Heart left ventricle (tissue), 16 donors: ENCODE data around the gene TMPRSS5. TPM values are rescaled to one million over a fixed set of nuclear protein-coding genes. Genes with fewer than 3 reads are reported as not detected.
A peak's percentile ranks its signal among the peaks of the same experiment; 100 is the strongest.

Experiments used
- ATAC-seq, 4 donors: fragments of 200-7000 bp; cut with Tn5 transposase; one replicate each; pipeline ENCODE4 v1.9.1; 2020 to 2022; ENCODE audit warnings: moderate library complexity in 4 of 4, mild to moderate bottlenecking in 3 of 4, moderate number of reproducible peaks in 1 of 4
- DNase-seq, 5 donors: peaks; one replicate each; pipeline ENCODE4 v3.0.0-alpha.2; 2020
- H3K27ac ChIP-seq, 12 donors: fragments of 200-600 bp; sonication (generic) in 4 of 12; one replicate each; pipeline versions ENCODE4 v1.5.0 to v1.8.0; 2016 to 2022; ENCODE audit warnings: mild to moderate bottlenecking in 2 of 12
- H3K27me3 ChIP-seq, 9 donors: fragments of 200-600 bp; sonication (generic) in 2 of 9; one replicate each; pipeline versions ENCODE4 v1.5.1 to v1.8.0; 2016 to 2022; ENCODE audit warnings: mild to moderate bottlenecking in 3 of 9
- H3K36me3 ChIP-seq, 9 donors: fragments of 200-600 bp; sonication (generic) in 2 of 9; one replicate each; pipeline versions ENCODE4 v1.5.0 to v1.8.0; 2018 to 2022; ENCODE audit warnings: mild to moderate bottlenecking in 2 of 9
- H3K4me1 ChIP-seq, 12 donors: fragments of 200-600 bp; sonication (generic) in 4 of 12; one replicate each; pipeline versions ENCODE4 v1.5.0 to v1.8.0; 2016 to 2022; ENCODE audit warnings: mild to moderate bottlenecking in 3 of 12
- H3K4me3 ChIP-seq, 12 donors: fragments of 200-600 bp; sonication (generic) in 4 of 12; one replicate each; pipeline versions ENCODE4 v1.5.0 to v1.8.0; 2017 to 2022; ENCODE audit warnings: mild to moderate bottlenecking in 9 of 12, moderate library complexity in 4 of 12
- H3K9me3 ChIP-seq, 12 donors: fragments of 200-600 bp; sonication (generic) in 4 of 12; one replicate each; pipeline versions ENCODE4 v1.5.0 to v1.8.0; 2016 to 2022; ENCODE audit warnings: mild to moderate bottlenecking in 1 of 12
- POLR2A ChIP-seq, 2 donors: fragments of 450-650 bp; IDR thresholded peaks; one replicate each; pipeline ENCODE4 v1.6.1; 2017; ENCODE audit warnings: antibody characterized with exemption in 2 of 2, mild to moderate bottlenecking in 2 of 2, moderate library complexity in 2 of 2
- WGBS, 4 donors: extraction: QIAGEN DNeasy Blood & Tissue Kit in 2 of 4; methylation state at CpG; one replicate each; pipeline versions ENCODE4 v1.1.5 to v1.1.7; 2013 to 2018; 5-methylcytosine and 5-hydroxymethylcytosine counted together
- intact Hi-C, 10 donors: fragments of 100-400 bp; cut with DNase I; formaldehyde crosslinking; loops; one replicate each; pipeline versions ENCODE4 v1.11.1 to v1.14.2; 2022
- long read RNA-seq, 3 donors: library from polyadenylated mRNA; unstranded; transcript quantifications; one replicate each; pipeline ENCODE4 v2.0.0, GENCODE V29; 2020 to 2021
- polyA plus RNA-seq, 2 donors: library from polyadenylated mRNA; stranded (reverse); fragments of 200-250 nt; gene quantifications; one replicate each; pipeline ENCODE4 v1.2.3, GENCODE V29; 2013
- total RNA-seq, 9 donors: library from RNA; depleted of rRNA in 2 of 9; stranded (reverse); fragments of >200 nt in 2 of 9; fragmentation: NEBNext Ultra II Directional in 3 of 9; extraction: Animal tissue kit (Norgen Biotek cat#: 25700) in 3 of 9; gene quantifications; one replicate each; pipeline versions ENCODE4 v1.1.0 to v1.2.4, GENCODE V29; 2016 to 2023
- TF ChIP-seq, protein P1 (sequence below), 12 donors: fragments of 200-600 bp; sonication (generic) in 4 of 12; IDR thresholded peaks; one replicate each; pipeline versions ENCODE4 v1.5.0 to v1.8.0; 2018 to 2022; ENCODE audit warnings: antibody characterized with exemption in 12 of 12, mild to moderate bottlenecking in 5 of 12
- donor health status: ischemic (EF 13 %, LVEDD 7.1; RV severe dilation, severe dysfunction).
- donor health status: healthy with polysubstance abuse.
- donor health status: DM: no; HTN: yes; CAD: no.
- donor health status: DM: no; HTN: no; CAD: no.
- donor health status: ischemic (EF 25% LVEDD 6.9; RV normal size, moderate dysfunction).
- donor health status: ischemic (EF 25% LVEDD 5.7; RV mildly dilated, moderate dysfunction).
- donor health status: healthy.
- donor health status: DM: yes; HTN: yes; CAD: no.
- donor health status: ischemic (EF 35%, LVEDD 5.7; RV mildly dilated, moderate dysfunction).
- donor health status: nonischemic (EF 11% LVEDD 7.7; RV severe dilation, severe dysfunction).
- donor health status: DM: yes; HTN: yes; CAD: no.
- donor health status: PGD.
- donor health status: ischemic (EF 29% LVEDD 5.4; RV normal size, mild dysfunction).
- donor health status: nonischemic (EF 23%, LVEDD 6.1; RV moderate dilation, normal function).

Gene TMPRSS5
- total RNA-seq (1 to 10 TPM in 2 of 9 donors, under 1 TPM in 6, not detected in 1; 0.16 to 1.2 (median 0.49) TPM), polyA plus RNA-seq (under 1 TPM; 0.15 to 0.50 TPM)
- long read RNA-seq, donor 1 = 0 reads
- long read RNA-seq, donor 2 = 0 reads
- long read RNA-seq, donor 3, partial matches to known transcripts = 1 of 1 reads
- long read RNA-seq, donor 3, other reads (novel, unspliced or antisense) = 0 of 1 reads

DNA sequence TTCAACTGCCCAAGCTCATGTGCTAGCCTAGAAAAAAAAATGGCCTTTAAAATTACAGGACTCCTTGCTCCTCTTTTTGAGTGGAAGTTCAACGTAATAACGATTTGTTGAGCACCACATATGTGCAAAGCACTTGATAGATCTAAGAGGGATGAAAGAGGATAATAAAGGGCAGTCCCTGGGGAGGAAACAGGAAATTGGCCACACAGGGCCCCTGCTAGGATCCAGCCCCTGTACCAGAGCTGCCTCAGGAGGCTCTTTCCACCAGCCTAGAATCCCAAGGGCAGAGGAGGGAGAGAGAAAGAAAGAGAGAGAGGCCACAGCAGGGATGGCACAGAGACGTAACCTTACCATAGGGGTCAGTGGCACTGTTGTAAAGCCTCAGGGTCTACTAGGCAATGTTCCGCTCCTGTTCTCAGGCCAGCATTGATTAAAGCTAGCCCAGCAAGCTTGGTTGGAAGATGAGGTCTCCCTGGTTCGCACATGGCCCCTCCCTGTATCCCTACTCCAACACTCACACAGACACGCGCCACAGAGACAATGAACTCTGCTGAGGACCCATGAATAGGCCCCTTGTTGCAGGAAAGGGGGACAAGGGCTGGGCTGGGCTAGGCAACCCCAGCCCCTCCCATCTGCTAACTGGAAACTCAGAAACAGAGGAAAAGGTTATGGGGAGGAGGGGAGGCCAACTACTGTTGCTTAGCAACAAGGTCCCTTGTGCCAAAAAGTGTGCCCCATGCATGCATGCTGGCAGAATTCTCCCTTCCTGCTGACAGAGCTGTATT lies at the start of gene TMPRSS5:
Gene TMPRSS5, minus strand, starts transcription at position 438 of the 785 bp plus-strand sequence. Its CDS starts 84 bp downstream, at position 354.
- no peak for TF ChIP-seq POLR2A (IDR thresholded peaks at IDR 0.05)
- TF ChIP-seq, protein P1, sequence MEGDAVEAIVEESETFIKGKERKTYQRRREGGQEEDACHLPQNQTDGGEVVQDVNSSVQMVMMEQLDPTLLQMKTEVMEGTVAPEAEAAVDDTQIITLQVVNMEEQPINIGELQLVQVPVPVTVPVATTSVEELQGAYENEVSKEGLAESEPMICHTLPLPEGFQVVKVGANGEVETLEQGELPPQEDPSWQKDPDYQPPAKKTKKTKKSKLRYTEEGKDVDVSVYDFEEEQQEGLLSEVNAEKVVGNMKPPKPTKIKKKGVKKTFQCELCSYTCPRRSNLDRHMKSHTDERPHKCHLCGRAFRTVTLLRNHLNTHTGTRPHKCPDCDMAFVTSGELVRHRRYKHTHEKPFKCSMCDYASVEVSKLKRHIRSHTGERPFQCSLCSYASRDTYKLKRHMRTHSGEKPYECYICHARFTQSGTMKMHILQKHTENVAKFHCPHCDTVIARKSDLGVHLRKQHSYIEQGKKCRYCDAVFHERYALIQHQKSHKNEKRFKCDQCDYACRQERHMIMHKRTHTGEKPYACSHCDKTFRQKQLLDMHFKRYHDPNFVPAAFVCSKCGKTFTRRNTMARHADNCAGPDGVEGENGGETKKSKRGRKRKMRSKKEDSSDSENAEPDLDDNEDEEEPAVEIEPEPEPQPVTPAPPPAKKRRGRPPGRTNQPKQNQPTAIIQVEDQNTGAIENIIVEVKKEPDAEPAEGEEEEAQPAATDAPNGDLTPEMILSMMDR (IDR thresholded peaks at IDR 0.05) = no peak
- H3K9me3 ChIP-seq = peaks cover 0 to 30% (median 9%) of the 10 kb centered on the region in 12 donors
- DNase-seq = no peak
- no peak within 1 kb of the TSS for H3K27ac ChIP-seq
- no peaks in the 10 kb centered on the region for H3K36me3 ChIP-seq
- H3K4me1 ChIP-seq = no peaks in the 10 kb centered on the region
- no peak within 1 kb of the TSS for H3K4me3 ChIP-seq
- 86 to 92% (median 88%) methylated on average over 7 of the region's 7 CpGs for WGBS, 4 donors
- intact Hi-C loops = no loop called here
- peak in 1 of 4 donors; percentile 16 for ATAC-seq
- H3K27me3 ChIP-seq = no peaks in the 10 kb centered on the region

DNA sequence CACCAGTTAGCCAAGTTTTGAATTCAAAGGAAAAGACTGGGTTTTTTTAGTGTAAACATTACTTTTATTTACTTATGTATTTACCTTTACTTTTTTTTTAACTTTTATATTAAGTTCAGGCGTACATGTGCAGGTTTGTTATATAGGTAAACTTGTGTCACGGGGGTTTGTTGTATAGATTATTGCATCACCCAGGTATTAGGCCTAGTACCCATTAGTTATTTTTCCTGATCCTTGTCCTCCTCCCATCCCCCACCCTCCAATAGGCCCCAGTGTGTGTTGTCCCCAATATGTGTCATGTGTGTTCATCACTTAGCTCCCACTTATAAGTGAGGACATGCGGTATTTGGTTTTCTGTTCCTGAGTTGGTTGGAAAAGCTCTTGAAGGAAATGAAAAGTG lies 46.8 kb upstream of the TMPRSS5 start:
- Histone ChIP-seq H3K4me3 (no peak overlapping the region), H3K27me3 (no peaks in the 10 kb centered on the region), H3K36me3 (peaks cover 0 to 96% (median 73%) of the 10 kb centered on the region in 9 donors), H3K4me1 (no peaks in the 10 kb centered on the region), H3K9me3 (no peaks in the 10 kb centered on the region), H3K27ac (no peak overlapping the region)
- intact Hi-C loops = no loop called here
- no peak for TF ChIP-seq POLR2A (IDR thresholded peaks at IDR 0.05)
- TF ChIP-seq, protein P1 (IDR thresholded peaks at IDR 0.05) = no peak
- DNase-seq (no peak), ATAC-seq (no peak)
- WGBS, 4 donors = 95 to 99% (median 98%) methylated on average over 3 of the region's 3 CpGs

DNA sequence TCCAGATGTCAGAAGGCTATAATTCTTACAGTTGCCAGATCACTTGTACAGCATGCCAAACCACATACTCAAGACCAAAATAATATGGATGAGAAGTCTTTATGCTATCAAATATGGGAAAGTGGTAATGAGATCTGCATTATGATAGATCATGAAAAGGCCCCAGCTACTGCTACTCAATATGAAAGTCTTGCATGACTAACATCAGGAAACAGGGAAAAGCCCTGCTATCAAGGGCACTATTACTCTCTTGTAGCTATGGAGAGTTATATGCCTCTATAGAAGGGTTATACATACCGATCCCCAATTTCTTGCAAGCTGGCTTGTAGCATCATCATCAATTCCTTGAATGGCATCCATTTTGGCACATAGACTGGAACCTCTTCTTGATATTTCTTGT lies 30.2 kb upstream of the TMPRSS5 start:
- H3K27ac ChIP-seq = no peak overlapping the region
- H3K4me1 ChIP-seq = no peaks in the 10 kb centered on the region
- H3K36me3 ChIP-seq = peaks cover 0 to 100% (median 92%) of the 10 kb centered on the region in 9 donors
- DNase-seq (no peak), ATAC-seq (no peak)
- no peaks in the 10 kb centered on the region for H3K9me3 ChIP-seq
- H3K27me3 ChIP-seq = no peaks in the 10 kb centered on the region
- intact Hi-C loops = loop anchor here in 3 of 10 donors (10.0 kb wide), 2 partner anchors 182 to 202 kb away; no protein-coding TSS in a partner anchor
- 92 to 98% (median 94%) methylated on average over 1 of the region's 1 CpG for WGBS, 4 donors
- no peak overlapping the region for H3K4me3 ChIP-seq
- no peak for TF ChIP-seq POLR2A (IDR thresholded peaks at IDR 0.05)
- TF ChIP-seq, protein P1 (IDR thresholded peaks at IDR 0.05) = no peak

DNA sequence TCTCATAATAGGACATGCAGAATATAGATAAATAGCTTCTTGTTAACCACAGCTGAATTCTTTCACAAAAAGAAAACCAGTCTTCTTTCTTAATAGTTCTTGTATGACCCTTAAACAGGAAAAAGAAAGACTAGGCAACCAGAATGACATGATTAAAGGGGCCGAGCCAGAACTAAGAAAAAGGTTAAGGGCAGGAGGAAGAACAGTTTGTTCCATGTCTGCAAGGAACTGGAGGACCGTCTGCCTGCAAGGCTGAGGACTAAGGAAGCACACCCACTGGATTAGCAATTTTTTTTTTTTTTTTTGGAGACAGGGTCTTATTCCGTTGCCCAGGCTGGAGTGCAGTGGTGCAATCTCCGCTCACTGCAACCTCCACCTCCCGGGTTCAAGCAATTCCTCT lies 26.0 kb upstream of the TMPRSS5 start:
- ATAC-seq (no peak), DNase-seq (no peak)
- Histone ChIP-seq H3K36me3 (peaks cover 0 to 59% (median 50%) of the 10 kb centered on the region in 9 donors), H3K4me1 (no peaks in the 10 kb centered on the region), H3K27ac (no peak overlapping the region), H3K4me3 (no peak overlapping the region), H3K27me3 (no peaks in the 10 kb centered on the region), H3K9me3 (no peaks in the 10 kb centered on the region)
- intact Hi-C loops = loop anchor here in 6 of 10 donors (5.0 to 10.0 kb wide), 4 partner anchors 177 to 425 kb away; no protein-coding TSS in a partner anchor
- TF ChIP-seq, protein P1 (IDR thresholded peaks at IDR 0.05) = no peak
- no peak for TF ChIP-seq POLR2A (IDR thresholded peaks at IDR 0.05)
- 91 to 95% (median 93%) methylated on average over 5 of the region's 5 CpGs for WGBS, 4 donors
